Measurements from ENCODE around the gene UNC50. TPM values are rescaled to one million over a fixed set of nuclear protein-coding genes. Genes with fewer than 3 reads are reported as not detected.
"Not testable (repeated sequence)": the region's sequence is repeated elsewhere in the genome, so short reads cannot be mapped to it uniquely, and the experiment has no call there.

The UNC50 gene
- total RNA-seq, 1 donor from 2014 or later, result 33.0 TPM

- TF ChIP-seq CTCF (IDR thresholded peaks at IDR 0.05; ENCODE audit: unreplicated experiment), result no peak
- peaks cover 20% of the 10 kb centered on the region for H3K36me3 Mint-ChIP-seq (ENCODE audit: low read depth, unreplicated experiment)
- no peak overlapping the region for H3K4me3 Mint-ChIP-seq (ENCODE audit: unreplicated experiment)
- H3K27me3 Mint-ChIP-seq (ENCODE audit: unreplicated experiment), result no peaks in the 10 kb centered on the region
- H3K9me3 Mint-ChIP-seq (ENCODE audit: unreplicated experiment), result no peaks in the 10 kb centered on the region
- no peak for DNase-seq (ENCODE audit: low spot score)
- no peak overlapping the region for H3K27ac Mint-ChIP-seq (ENCODE audit: unreplicated experiment)
- H3K4me1 Mint-ChIP-seq (ENCODE audit: unreplicated experiment), result peaks cover 9% of the 10 kb centered on the region
These were observed 19.4 kb upstream of the UNC50 start for GRCh38 chr2:98588880-98589431.

DNA sequence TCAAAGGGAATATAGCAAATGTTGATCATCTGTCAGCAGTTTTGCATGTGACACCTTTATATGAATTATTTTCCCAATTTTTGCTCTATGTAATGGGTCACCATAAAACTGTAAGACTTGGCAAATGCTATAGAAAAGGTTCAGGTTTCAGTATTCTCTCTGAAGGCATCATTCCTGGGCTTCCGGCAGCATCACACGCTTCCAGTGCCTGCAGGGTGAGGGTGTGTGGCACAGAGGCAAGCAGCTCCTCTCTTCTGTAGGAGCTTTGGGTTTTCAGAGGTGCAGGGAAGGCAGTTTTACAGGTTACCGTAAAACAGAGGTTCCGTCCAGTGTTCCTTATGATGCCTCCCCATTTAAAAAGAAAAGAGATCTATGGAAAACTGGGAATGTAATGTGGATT is 18.9 kb upstream of the UNC50 start:
- Mint-ChIP-seq H3K4me3 (ENCODE audit: unreplicated experiment) (no peak overlapping the region), H3K4me1 (ENCODE audit: unreplicated experiment) (peaks cover 9% of the 10 kb centered on the region), H3K36me3 (ENCODE audit: low read depth, unreplicated experiment) (peaks cover 22% of the 10 kb centered on the region), H3K27me3 (ENCODE audit: unreplicated experiment) (no peaks in the 10 kb centered on the region), H3K27ac (ENCODE audit: unreplicated experiment) (no peak overlapping the region), H3K9me3 (ENCODE audit: unreplicated experiment) (no peaks in the 10 kb centered on the region)
- TF ChIP-seq CTCF (IDR thresholded peaks at IDR 0.05; ENCODE audit: unreplicated experiment), result no peak
- no peak for DNase-seq (ENCODE audit: low spot score)

DNA sequence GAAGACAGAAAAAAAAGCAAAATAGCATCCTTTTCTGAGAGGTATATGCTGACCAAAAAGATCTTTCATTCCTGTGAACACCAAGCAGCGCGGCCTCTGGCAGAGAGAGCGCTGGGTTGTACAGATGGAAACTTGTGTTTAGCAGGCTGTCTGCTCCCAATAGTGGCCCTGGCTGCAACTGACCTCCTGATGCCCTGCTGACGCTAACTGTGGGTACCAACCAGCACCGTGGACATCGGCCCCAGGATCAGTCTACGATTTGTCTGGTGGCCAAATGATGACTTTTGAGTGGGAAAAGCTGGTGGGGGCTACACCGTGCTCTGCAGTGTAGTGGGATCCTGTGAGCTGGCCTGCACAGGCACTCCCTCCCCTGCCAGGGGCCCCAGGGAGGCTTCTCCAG is 15.8 kb upstream of the UNC50 start:
- no peak for TF ChIP-seq CTCF (IDR thresholded peaks at IDR 0.05; ENCODE audit: unreplicated experiment)
- no peak overlapping the region for H3K27ac Mint-ChIP-seq (ENCODE audit: unreplicated experiment)
- H3K4me1 Mint-ChIP-seq (ENCODE audit: unreplicated experiment), result peaks cover 9% of the 10 kb centered on the region
- no peak overlapping the region for H3K4me3 Mint-ChIP-seq (ENCODE audit: unreplicated experiment)
- H3K9me3 Mint-ChIP-seq (ENCODE audit: unreplicated experiment), result no peaks in the 10 kb centered on the region
- peaks cover 14% of the 10 kb centered on the region for H3K36me3 Mint-ChIP-seq (ENCODE audit: low read depth, unreplicated experiment)
- H3K27me3 Mint-ChIP-seq (ENCODE audit: unreplicated experiment), result no peaks in the 10 kb centered on the region
- no peak for DNase-seq (ENCODE audit: low spot score)

DNA sequence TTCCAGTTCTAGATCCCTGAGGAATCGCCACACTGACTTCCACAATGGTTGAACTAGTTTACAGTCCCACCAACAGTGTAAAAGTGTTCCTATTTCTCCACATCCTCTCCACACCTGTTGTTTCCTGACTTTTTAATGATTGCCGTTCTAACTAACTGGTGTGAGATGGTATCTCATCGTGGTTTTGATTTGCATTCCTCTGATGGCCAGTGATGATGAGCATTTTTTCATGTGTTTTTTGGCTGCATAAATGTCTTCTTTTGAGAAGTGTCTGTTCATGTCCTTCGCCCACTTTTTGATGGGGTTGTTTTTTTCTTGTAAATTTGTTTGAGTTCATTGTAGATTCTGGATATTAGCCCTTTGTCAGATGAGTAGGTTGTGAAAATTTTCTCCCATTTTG is 13.7 kb upstream of the UNC50 start:
- H3K4me3 Mint-ChIP-seq (ENCODE audit: unreplicated experiment); H3K9me3 Mint-ChIP-seq (ENCODE audit: unreplicated experiment); H3K27me3 Mint-ChIP-seq (ENCODE audit: unreplicated experiment); H3K27ac Mint-ChIP-seq (ENCODE audit: unreplicated experiment); H3K4me1 Mint-ChIP-seq (ENCODE audit: unreplicated experiment); DNase-seq (ENCODE audit: low spot score): not testable (repeated sequence)
- H3K36me3 Mint-ChIP-seq (ENCODE audit: low read depth, unreplicated experiment), result peaks cover 14% of the 10 kb centered on the region

GRCh38 chr2:98598781-98599428 is 9.5 kb upstream of the UNC50 start:
- no peaks in the 10 kb centered on the region for H3K9me3 Mint-ChIP-seq (ENCODE audit: unreplicated experiment)

More at GRCh38 chr2:98598781-98599428, 9.5 kb upstream of the UNC50 start:
- no peak for DNase-seq (ENCODE audit: low spot score)
- H3K4me1 Mint-ChIP-seq (ENCODE audit: unreplicated experiment), result no peaks in the 10 kb centered on the region
- no peak for TF ChIP-seq CTCF (IDR thresholded peaks at IDR 0.05; ENCODE audit: unreplicated experiment)
- no peak overlapping the region for H3K27ac Mint-ChIP-seq (ENCODE audit: unreplicated experiment)
- peaks cover 2% of the 10 kb centered on the region for H3K27me3 Mint-ChIP-seq (ENCODE audit: unreplicated experiment)
- H3K4me3 Mint-ChIP-seq (ENCODE audit: unreplicated experiment), result no peak overlapping the region
- H3K36me3 Mint-ChIP-seq (ENCODE audit: low read depth, unreplicated experiment), result peaks cover 2% of the 10 kb centered on the region
